IPS DF 19.7 (cell line): Measurements from ENCODE around the gene TEX53.

Experiments
- DNase-seq: peaks from one replicate; pipeline ENCODE4 v3.0.0-alpha.2; 2013; ENCODE audit warnings: low read depth, low spot score

The TEX53 gene

DNA sequence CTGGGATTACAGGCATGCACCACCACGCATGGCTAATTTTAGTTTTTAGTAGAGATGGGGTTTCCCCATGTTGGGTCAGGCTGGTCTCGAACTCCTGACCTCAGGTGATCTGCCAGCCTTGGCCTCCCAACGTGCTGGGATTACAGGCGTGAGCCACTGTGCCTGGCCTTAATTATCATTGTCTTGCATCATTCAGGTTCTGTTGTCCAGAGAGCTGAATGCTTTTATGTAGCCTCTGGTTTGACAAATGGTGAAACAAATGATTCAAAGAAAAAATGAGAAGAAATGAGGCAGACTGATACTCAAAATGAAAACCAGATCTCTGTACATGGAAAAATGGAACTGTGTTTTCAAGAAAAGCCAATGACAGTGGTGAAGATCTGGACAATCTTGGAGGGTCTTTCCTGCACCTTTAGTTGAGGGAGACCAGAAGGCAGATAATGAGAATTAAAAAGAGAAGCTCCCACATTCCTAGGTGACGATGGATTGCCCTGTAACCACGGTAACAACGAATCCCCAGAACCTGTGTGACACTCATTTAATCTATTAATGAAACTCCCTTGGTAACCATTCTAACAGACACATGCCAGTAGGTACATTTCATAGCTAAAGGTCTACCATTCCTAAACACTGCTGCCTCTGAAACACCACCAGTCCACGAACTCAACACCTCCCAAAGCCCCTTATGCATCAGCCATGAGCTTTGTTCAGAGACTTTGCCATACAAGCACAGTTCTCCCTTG lies 22.8 kb upstream of the TEX53 start:
- no peak for DNase-seq

DNA sequence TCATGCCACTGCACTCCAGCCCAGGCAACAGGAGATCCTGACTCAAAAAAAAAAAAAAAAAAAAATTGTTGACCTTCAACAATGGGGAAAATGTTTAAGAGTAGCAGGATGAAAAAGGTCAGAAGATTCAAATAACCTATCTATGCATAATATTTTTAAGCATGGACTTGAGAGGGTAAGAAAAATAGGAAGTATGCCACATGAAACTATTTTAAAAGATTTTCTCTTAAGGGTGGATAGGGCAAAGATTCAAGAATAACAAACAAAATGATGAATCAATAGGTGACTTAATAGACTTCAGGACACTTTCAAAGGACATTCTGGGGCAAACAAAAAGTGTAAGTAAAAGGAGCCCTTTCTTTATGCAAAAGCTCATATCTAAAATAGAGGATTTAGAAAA lies 21.2 kb upstream of the TEX53 start:
- DNase-seq: no peak

DNA sequence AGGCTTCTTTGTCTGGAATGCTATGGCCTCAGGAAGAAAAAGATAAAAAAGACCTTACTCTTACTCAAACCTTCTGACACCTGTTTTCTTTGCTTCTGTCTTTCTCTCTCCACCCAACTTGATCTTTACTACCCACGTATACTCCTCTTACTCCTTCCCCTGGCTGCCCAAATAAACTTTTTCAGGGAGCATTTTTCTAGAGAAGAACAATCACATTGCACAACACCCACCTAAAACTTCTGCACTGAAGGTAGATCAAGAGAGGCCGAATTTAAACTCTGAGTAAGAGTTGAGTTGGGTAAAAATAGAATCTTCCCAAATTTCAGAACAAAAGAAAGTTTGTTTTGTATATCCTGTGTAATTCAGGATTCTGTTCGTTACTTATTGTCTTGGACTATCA lies 20.5 kb upstream of the TEX53 start:
- no peak for DNase-seq

DNA sequence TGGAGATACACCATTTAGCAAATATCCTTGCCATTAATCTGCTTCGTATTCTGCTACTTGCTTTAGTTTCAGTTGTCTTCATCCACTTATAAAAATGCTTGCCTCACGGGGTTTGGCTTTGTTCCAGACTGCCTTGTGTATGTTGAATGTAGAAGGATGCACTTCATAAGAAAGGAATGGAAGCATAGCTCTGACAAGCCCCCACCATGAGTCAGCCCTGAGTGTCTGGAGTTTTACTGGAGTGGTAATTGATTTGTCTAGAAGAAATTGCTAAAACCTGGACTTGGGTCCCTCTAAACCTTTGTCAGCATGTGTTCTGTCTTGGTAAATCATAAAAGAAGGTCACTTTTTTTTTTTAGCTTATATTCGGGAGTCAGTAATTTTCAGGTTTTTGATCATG lies 19.8 kb upstream of the TEX53 start:
- no peak for DNase-seq

DNA sequence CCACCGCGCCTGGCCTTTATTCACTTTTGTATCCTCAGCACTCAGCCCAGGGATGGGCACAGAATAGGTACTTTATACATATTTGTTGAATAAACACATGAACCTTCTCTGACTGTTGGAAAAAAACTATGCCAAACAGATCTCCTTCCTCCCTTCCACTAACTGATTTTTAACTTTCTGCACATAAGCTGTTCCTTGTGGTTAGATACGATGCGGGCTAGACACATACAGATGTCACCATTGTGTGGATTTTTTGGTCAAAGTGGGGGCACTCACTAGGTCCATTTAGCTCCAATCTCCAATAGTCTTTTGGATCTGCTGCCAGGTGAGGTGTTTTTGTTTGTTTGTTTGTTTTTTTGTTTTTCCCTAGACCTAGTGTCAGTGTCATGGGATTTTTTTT lies 19.3 kb upstream of the TEX53 start:
- DNase-seq: no peak

DNA sequence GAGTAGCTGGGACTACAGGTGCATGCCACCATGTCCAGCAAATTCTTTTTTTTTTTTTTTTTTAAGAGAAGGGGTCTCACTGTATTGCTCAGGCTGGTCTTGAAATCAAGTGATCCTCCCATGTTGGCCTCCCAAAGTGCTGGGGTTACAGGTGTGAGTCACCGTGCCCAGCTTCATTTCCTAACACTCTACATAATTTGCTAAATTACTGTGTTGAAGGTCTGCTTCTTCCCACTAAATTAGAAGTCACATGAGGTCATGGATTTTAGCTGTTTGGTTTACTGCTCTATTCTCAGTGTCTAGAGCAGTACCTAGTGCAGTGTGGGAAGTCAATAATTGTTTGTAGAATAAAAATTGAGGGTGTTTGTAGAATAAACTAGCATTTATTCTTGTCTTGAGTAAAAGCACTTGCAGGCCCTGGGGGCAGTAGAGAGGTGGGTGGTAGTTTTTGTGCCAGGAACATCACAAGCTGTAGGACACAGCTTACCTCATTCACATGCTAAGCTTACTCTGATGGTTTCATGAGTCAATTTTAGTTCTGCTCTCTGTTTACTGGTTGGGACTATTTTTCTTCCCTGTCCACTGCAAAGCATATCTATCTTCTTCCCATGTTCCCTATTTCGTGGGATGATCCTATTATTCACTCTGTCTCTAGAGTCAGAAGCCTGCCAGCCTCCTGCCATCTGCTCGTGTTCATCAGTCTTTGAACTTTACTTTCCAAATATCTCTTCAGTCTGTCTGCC lies 17.4 kb upstream of the TEX53 start:
- DNase-seq: no peak

DNA sequence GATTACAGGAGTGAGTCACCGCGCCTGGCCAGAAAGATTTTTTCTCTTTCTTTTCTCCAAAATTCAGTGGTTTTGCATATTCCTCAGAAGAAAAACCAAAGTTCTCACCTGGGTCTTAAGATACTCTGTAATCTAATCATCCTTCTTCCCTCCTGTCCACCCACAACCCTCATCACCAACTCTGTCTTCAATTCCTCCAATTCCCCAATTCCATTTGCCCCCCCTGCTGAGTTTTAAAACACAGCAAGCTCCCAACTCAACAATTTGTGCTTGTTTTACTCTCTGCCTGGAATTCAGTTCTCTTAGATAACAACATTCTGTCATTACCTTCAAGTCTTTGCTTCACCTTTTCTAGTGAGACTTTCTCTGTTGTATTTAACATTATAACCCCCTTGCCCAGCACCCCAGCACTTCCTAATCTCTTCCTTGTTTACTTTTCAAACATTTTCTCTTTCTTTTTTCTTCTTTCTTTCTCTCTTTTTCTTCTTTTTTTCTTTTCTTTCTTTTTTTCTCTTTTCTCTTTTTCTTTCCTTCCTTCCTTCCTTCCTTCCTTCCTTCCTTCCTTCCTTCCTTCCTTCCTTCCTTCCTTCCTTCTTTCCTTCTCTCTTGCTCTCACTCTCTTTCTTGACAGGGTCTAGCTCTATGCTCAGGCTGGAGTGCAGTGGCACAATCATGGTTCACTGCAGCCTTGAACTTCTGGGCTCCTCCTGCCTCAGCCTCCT lies 16.6 kb upstream of the TEX53 start:
- DNase-seq: no peak

DNA sequence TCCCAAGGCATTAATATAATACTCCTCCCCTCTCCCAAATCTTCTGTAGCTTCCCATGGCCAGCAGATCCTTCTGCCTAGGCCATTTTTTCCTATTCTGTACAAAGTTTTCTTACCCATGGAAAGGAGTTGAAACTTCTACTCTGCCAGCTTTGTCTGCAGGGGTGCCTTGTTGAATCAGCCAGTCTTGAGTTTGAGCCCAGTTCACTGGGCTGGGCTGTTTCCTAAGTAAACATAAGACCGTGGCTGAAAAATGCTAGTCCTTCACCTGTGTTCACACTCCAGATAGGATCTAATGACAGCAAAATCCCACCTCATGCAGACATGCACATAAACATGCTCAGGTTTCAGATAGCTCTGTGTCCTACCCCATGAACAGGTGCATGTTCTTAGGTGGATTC lies 14.0 kb upstream of the TEX53 start:
- no peak for DNase-seq

DNA sequence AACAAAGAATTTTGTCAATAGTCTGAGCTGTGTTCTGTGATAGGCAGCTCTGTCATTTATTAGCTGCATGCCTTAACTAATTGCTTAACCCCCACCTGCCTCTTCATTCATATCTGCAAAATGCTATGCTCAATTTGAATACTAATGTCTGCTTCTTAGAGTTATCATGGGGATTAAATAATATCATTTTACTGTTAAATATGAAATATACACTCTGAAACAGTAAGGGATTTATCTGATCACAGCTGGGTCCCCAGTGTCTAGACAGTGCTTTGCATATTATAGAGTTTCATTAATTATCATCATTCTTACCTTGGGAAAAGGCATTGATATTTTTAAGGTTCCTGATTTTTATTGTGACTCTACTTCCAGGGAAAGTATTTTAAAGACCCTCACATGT lies 12.4 kb upstream of the TEX53 start:
- no peak for DNase-seq

DNA sequence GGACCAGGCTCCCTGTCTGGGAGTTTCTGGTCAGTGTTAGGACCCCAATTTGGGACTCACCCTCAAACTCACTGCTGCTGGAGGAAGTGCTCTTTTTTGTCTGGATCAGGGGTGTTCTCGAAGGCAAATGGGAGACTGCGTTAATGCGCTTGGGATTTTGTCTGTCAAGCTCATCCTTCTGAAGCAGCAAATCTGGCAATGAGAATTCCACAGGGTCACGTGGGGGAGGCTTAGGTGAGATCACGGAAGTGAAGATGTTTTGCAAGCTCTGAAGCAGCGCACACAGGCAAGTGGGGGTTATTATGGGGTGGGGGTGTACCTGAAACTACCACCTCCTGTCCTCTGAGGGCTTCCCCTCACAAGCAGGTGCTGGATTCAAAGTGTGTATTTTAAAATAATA lies 10.5 kb upstream of the TEX53 start:
- no peak for DNase-seq

DNA sequence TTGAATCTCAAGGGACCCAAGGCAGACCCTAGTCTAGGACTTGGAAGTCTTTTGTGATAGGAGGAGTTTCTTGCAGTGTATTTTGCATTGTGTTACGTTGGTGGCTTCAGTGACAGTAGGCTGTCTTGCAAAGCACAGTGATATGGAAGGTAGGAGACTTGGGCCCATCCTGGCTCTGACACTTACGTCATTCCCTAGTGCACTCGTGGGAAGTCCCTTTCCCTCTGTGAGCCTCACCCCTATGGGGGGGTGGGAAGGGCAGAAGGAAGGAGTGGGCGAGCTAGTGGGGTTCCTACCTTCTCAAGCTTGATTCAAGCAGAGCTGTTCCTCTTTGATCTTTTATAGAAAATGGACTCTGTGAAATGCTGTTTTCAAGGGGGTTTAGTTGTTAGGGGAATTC lies 9.2 kb upstream of the TEX53 start:
- no peak for DNase-seq

DNA sequence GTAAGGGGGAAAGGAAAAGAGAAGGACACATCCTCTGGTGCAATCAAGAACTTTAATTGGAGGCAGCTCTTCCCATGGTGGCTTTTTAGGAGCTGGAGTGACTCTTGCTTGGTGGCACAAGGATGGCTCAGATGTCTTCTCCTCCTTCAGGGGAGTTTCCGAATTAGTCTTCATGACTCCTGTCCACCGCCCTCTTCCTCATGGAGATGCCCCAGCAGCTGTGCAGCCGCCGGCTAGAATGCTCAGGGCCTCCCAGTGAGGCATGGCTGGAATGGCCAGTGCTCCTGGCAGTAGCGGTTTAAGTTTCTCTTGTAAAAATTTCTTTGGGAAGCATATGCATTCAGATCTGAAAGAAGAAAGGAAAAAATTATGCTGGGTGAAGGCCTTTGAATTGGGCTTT lies 8.8 kb upstream of the TEX53 start:
- DNase-seq: no peak

DNA sequence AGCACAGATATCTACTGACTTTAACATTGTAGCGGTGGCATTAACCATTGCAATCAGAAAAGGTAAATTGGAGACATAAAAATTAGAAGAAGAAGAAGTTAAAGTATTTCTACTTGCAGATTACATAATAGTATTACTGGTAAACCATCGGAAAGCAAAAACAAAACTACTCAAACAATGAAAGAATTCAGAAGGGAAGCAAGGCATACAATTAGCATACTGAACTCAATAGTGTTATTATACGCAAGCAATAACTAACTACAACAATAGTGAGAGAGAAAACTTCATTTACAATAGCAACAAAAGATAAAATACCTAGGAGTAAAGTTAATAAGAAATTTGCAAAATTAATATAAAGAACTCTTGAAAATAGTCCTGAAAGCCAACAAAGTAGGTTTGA lies 6.6 kb upstream of the TEX53 start:
- DNase-seq: no peak

DNA sequence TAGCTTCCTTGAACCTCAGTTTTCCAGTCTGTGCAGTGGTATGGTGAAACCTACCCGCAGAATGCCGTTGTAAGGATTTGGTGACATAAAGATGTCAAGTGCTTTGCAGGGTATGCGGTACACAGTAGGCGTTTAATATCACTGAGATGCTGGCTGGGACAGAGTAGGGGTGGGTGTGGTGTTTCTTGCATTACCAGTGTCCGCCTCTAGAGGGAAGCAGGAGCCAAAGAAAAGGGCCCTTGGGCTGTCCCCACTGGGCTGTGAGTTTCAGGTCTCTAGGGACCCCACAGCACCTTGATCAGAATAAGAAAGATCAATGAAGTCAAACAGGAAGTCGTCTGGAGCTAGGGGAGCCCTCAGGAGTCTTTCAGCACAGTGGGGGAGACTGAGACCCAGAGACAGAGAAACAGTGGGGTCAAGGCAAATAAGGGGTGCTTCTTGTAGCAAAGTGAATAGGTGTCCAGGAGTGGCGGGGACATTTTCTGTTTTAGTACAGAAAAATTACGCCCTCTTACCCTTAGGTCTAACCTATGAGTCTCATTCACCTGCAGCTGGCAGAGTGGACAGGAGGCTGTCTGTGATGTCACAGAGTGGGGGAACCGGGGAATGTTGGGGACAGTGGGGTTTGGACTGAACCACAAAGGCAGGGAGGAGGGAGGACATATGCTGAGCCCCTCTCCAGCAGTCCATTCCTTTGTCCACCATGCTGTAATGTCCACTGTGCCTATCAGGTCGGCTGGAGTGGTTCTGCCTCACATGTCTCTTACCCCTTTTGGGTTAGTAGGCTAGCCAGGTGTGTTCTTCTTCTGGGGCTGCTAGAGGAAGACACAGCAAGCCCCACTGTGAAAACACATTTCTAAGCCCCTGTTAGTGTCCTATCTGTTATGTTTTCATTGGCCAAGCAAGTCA lies 4.7 kb upstream of the TEX53 start:
- no peak for DNase-seq

DNA sequence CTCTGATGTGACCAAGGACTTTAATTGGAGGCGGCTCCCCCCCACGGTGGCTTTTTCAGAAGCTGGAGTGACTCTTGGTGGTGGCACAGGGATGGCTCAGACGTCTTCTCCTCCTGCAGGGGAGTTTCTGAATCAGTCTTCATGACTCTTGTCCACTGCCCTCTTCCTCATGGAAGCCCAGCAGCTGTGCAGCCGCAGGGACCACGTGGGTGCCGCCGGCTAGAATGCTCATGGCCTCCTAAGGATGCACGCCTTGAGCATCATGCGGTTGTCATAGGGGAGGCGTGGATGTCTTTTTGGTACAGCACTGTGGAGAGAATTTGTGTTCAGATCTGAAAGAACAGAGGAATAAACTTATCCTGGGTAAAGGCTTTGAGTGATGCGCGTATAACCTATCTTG lies 1.3 kb downstream of the TEX53 start:
- no peak for DNase-seq

DNA sequence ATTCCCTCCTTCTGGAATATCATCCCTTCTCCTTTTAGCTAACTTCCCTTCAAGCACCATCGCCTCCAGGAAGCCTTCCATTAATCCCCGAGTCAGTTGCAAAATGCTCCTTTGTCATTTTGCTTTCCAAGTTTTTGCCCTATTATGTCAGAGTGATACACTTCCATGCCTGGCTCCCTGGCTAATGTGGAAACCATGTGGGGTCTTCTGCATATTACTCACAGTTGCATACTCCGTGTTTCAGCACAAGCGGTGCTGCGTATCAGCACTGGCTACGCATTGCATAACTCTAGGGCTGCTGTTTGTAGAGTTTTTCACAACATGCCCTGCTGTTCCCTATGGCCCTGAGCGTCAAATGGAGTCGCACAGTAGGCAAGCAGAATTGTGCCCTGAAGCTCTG lies 1.9 kb downstream of the TEX53 start:
- DNase-seq: no peak

DNA sequence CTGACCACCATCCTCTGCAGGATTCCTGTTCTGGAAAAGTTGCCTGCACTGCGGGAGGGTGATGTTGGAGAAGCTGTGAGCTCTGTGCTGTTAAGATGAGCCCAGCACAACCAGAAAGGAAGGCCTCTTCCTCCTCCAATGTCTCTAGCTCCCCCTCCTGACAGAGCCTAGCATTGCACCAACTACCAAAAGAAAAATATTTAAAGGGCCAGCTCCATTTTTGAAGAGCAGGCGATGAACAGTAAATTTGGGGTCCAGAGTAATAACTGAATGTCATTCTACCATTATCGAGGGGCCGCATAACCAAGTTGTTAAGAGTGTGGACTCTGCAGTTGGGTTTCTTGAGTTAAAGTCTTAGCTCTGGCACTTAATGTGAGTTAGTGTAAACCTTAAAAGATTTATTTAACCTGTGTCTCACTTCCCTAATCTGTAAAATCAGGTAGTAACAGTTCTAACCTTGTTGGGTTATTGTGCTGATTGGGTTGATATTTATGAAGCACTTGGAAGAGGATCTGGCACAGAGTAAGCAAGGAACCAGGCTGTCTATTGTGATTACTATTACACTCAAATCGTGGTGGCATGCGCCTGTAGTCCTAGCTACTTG lies 3.9 kb downstream of the TEX53 start:
- DNase-seq: peak; percentile 35

DNA sequence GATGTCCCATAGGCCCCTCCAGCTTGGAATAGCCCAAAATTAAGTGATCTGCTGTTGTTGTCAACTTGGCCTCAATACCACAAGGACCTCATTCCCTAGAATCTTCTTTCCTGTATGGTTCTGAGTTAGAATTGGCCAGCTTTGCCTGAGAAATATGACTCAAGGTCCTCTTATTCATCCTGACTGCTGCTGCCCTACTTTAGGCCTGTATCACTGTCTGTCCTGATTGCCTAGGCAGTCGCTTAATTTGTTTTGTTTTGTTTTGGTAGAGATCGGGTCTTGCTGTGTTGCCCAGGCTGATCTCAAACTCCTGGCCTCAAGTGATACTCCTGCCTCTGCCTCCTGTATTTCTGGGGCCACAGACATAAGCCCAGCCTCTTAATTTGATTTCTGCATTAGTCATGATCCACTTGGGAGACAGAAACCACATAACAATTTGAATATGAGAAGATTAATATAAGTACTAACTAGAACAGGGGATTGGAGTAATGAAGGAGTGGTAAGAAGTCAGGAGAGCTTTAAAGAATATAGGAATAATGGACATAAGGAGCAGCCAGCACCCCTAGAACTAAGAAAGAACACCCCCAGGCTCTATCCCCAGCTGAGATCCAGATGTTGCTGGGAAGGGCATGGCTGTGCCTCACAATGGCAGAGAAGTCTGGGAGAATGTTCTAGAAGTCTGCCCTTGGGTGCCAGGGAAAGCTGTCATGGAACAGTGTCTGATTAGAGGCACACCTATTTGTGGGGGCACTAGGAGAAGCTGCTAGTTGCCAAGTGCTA lies 4.6 kb downstream of the TEX53 start:
- DNase-seq: no peak

DNA sequence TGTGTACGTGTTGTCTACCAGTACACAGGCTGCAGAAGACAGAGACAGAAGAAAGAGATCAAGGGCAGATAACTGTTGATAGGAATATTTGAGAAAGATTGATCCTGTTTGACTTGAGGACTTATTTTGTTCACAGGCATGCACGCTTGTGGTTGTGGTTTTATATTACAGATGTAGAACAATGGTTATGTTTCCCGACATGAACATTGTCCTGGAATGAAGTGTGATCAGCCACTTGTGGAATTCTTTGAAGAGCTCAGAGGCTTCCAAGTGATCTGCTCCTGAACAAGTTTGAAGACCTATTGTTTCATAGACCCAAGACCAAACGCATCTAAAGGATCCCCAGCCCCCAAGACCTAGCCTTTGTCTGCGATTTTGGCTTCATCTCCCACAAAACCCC lies 13.7 kb downstream of the TEX53 start:
- DNase-seq: no peak

DNA sequence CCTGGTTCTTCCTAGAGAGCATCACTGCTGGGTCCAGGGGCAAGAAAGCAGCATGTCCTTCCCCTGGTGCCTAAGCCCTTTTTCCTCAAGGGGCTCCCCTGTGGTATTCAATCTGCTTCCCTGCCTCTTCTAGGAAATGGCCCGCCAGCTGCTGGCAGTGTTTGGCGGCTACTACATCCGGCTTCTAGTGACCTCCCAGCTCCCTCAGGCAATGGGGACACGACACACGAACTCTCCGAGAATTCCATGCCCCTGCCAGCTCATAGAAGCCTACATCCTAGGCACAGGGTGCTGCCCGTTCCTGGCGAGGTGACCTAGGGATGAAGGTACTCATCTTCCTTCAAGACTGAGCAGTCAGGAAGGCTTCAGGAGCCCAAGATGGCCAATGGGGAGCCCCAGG lies 14.6 kb downstream of the TEX53 start:
- DNase-seq: no peak

DNA sequence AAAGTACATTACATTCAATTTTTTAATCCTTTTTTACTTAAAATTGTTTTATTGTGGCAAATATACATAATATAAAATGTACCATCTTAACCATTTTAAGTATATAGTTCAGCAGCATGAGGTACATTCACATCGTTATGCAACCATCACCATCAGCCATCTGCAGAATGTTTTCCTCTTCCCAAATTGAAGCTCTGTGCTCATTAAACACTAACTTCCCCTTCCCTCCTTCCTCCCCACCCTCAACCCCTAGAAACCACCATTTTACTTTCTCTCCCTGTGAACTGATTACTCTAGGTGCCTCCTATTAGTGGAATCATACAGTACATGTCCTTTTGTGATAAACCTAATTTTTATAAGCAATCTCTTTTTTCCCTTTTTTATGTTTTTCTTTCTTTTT lies 15.6 kb downstream of the TEX53 start:
- no peak for DNase-seq
